HG03280 (cell line): Measurements from ENCODE around the gene ZNF681.
A peak's percentile ranks its signal among the peaks of the same experiment; 100 is the strongest.
"Not testable (repeated sequence)": the region's sequence is repeated elsewhere in the genome, so short reads cannot be mapped to it uniquely, and the experiment has no call there.

Experiments used
- ATAC-seq: cut with Tn5 transposase; IDR thresholded peaks from one replicate; pipeline ENCODE4 v1.9.1; 2021; ENCODE audit warnings: mild to moderate bottlenecking, moderate library complexity; ENCODE audit not compliant: unreplicated experiment

Gene ZNF681

DNA sequence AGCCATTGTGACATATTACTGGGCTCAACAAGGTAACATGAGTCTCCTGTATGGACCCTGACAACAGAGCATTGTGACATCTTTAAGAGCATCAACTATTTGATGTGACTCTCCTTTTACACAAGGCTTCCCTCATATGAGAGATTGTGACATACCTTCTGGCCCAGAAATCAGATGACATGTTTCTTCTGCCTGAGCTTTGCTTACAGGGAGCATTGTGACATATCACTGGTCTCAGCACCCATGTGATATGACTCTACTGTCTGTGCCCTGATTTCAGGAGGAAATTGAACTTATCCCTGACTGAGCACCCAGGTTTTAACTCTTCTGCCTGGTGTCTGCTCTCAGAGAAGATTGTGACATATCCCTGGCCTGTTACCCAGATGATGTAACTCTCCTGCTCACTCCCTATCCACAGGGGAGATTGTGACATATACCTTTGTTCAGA, 15.9 kb upstream of the ZNF681 start:
- ATAC-seq = no peak

DNA sequence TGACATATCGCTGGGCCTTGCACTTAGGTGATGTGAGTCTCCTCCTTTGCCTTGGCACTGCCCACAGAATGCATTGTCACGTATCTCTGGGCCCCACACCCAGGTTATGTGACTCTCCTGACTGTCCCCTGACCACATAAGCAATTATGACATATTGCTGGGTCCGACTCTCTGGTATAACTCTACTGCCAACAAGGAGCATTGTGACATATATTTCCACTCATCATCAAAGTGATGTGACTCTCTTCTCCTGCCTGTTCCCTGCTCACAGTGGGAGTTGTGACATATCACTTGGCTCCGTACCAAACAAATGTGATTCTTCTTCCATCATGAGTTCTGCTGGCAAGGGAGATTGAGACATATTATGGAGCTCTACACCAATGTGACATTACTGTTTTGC, 15.4 kb upstream of the ZNF681 start:
- ATAC-seq = no peak

DNA sequence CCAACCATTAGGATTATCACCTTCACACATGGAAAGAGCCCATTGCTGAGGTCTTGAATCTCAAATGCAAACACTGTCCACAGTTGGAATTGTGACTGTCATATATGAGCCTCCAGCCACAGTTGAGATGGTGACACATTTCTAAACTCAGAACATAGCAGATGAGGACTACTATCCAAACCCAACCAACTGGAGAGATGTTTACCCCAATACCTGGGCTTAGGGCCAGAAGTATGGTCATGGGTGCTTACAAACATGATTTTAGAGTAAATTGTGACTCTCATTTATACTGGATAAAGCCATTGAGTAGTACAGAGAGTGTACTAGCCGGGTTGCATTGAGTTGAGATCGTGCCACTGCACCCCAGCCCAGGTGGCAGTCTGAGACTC, 14.0 kb upstream of the ZNF681 start:
- no peak for ATAC-seq

DNA sequence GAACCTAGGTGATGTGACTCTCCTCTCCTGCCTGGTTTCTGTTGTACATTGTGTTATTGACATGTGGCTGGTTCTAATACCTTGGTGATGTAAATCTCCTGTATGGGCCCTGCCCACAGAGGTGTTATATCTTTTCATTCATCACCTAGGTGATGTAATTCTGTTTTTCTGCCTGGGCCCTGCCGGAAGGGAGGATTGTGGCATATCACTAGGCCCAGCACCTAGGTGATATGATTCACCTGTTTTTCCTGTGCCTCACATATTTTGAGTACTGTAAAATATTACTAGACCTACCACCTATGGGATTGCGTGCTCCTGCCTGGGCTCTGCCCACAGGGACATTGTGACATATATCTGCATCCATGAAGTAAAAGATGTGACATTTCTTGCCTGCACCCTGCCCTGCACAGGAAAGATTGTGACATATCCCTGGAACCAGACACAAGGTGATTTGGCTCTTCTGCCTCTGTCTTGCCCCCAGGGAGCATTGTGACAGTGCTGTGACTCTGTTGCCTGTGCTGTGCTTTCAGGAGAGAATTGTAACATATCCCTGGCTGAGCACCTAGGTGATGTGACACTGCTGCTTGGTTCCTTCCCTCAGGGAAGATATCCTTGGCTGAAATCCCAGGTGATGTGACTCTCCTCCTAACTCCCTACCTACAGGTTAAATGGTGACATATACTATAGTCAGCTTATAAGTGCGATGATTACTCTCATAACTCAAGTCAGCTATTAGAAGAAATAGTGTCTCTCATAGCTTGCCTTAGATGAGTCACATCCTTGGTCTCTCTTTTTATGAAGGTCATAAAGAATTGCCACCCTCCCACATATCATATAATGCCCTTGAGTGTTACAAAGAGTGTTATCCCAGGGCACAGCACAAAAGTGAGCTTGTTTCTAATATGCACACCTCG, 13.3 kb upstream of the ZNF681 start:
- no peak for ATAC-seq

DNA sequence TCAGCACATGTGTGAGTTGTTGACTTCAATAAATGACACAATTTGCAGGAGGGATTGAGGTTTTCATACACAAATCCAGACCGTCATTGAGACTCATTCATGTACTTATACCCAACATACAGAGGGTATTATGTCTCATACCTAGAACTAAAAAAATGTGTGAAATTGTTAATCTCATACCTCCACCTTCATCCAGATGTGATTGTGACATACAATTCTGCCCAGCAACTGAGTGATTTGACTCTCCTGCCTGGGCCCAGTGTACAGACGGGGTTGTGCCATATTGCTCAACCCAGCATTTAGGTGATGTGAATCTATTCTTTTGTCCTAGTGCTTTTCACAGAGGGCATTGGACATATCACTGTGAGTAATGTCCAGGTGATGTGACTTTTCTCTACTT, 12.6 kb upstream of the ZNF681 start:
- ATAC-seq = no peak

DNA sequence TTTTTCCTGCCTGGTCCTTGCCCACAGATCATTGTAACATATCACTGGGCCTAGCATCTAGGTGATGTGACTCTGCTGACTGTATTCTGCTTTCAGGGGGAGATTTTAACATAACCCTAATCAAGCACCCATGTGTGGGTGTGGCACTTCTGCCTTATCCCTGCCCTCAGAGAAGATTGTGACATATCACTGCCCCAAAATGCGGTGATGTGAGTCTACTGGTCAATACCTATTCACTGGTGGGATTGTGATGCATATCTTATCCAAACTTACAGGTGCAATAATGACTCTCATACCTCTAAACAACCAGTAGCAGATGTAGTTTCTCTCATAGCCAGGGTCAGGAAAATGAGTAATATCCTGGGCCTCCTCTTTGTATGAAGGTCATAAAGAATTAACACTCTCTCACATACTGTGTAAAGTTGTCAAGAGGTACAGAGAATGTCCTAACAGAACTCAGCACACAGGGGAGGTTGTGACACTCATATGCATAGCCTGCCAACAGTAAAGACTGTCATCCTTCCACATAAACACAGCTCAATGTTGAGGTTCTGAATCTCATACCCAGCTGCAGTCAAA, 12.1 kb upstream of the ZNF681 start:
- no peak for ATAC-seq

DNA sequence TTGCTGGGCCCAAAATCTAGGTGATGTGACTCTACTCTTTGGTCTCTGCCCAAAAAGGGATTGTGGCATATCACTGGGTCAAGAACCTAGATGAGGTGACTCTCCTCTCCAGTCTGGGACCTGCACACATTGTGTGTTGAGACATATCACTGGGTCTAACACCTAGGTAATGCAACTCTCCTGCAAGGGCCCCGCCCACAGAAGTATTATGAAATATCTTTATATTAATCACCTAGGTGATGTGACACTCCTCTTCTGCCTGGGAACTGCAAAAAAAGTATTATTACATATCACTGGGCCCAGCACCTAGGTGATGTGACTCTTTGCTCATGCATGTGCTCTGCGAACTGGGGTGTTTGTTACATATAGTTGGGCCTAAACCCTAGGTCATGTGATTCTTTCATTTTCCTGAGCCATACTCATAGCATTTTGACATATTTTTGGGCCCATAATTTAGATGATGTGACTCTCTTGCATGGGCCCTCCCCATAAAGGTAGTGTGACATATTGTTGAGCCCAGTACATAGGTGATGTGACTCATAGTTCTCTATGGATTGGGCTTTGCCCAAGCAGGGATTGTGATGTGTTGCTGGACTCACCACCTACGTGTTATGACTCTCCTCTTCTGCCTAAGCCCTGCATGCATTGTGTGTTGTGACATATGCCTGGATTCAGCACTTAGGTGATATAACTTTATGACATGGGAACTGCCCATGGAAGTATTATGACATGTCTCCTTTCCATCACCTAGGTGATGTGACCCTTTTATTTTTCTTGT, 11.2 kb upstream of the ZNF681 start:
- ATAC-seq = no peak

DNA sequence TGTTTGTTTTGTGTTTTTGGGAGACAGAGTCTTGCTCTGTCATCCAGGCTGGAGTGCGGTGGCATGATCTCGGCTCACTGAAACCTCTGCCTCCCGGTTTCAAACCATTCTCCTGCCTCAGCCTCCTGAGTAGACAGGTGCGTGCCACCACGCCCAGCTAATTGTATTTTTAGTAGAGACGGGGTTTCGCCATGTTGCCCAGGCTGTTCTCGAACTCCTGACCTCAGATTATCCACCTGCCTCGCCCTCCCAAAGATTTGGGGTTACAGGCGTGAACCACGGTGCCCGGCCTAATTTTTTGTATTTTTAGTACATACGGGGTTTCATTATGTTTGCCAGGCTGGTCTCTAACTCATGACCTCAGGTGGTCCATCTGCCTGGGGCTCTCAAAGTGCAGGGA, 8.3 kb upstream of the ZNF681 start:
- ATAC-seq = no peak

DNA sequence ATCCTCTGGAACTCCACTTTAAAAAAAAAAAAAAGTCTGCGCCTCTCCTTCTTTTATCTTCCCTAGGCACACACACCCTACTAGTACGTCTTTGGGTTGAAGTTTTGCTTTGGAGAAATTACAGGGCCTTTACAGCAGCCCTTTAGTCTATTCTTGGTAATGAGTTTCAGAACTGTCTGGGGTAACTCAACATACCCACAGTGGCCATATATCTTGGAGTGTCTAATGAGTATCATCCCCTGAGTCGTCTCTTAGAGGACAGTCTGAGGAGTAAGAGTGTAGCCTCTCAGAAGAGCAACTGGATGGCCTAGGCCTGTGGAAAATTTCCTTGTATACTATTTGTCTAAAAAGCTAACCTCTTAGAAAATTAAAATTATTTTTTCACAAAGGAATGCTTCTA, 6.1 kb upstream of the ZNF681 start:
- ATAC-seq = no peak

DNA sequence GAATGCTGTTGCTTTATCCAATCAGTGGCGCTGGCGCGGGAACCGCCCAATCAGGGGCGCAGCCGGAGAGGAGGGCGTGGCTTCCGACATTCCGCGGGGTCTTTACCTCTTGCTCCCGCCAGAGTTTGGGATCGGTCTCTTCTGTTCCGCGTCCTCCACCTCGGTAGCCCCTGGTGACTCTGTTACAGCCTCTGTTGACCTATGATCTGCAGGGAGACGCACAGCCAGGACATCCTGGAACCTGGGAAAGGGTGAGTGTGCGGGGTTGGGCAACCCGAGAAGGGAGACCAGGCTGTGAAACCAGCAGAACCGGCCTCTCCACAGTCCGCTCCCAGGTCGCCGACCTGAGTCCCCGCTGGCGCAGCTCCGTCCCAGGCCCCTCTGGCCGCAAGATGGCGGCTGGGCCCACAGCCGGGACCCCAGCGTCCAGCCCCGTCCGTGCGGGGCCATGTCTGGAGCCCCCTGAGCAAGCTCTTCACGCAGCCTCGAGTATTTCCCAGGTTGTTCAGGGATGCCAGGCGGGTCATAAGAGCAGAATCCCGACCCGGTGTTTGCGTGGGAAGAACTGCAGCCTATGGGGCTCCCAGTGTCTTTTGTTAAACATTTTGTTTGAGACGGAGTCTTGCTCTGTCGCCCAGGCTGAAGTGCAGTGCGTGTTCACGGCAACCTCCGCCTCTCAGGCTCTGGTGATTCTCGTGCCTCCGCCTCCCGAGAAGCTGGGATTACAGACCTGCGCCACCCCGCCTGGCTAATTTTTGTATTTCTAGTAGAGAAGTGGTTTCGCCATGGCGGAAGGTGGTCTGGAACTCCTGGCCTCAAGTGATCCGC, 4.4 kb upstream of the ZNF681 start:
- ATAC-seq = peak; percentile 71

DNA sequence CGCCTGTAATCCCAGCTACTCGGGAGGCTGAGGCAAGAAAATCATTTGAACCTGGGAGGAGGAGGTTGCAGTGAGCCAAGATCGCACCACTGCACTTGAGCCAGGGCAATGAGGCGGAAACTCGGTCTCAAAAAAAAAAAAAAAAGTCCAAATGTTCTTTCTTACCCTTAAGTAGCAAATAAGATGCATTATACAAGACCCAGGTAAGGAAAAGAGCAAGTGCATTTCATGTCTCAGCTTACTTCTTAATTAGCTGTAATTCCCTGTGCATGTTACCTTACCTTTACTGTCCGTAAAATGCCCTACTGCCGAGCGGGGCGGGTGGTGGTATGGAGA, 3.8 kb upstream of the ZNF681 start:
- no peak for ATAC-seq

DNA sequence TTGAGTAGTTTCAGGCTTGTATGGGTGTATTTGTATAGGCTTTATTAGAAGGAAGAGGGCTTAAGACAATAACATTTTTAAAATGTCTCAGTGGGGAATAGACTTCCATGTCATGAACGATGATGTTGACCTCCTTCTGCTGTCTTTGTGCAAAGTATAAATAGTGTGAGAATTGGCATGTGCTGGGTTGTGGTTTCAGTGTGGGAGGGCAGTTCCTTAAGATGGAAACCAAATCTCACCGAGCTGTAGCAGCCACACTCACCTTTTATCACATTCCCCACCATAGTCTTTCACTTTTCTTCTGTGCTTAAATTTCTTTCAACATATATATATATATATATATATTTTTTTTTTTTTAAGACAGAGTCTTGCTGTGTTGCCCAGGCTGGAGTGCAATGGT, 1.6 kb upstream of the ZNF681 start:
- not testable (repeated sequence) for ATAC-seq

DNA sequence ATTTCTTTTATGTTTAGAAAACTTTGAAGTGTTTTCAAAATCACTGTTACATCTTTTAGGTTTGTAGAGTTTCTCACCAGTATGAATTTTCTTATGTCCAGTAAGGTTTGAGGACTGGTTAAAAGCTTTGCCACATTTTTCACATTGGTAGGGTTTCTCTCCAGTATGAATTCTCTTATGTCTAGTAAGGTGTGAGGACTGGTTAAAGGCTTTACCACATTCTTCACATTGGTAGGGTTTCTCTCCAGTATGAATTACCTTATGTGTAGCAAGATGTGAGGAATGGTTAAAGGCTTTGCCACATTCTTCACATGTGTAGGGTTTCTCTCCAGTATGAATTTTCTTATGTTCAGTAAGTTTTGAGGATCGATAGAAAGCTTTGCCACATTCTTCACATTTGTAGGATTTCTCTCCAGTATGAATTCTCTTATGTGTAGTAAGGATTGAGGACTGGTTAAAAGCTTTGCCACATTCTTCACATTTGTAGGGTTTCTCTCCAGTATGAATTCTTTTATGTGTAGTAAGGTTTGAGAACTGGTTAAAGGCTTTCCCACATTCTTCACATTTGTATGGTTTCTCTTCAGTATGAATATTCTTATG, 15.0 kb downstream of the ZNF681 start:
- not testable (repeated sequence) for ATAC-seq

DNA sequence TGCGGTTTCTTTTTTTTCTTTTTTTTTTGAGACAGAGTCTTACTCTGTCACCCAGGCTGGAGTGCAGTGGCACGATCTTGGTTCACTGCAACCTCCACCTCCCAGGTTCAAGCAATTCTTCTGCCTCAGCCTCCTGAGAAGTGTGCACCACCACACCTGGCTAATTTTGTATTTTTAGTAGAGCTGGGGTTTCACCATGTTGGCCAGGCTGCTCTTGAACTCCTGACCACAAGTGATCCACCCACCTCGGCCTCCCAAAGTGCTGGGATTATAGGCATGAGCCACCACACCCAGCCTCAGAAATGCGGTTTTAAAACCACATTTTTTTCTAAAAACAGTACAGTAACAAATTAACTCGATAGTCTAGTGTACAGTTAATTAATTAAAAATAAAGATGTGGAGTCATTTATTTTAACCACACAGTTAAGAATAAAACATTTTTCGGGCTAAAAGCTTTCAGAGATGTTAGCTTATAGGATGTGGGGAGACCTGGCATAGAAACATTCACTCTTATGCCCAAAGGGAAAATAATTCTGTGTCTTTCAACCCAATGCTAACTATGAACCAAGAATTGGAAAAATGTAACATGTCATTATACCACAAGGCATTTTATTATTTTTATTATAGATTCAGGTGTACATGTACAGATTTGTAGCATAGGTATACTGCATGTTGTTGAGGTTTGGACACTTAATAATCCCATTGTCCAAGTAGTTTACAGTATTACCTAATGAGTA, 27.8 kb downstream of the ZNF681 start:
- ATAC-seq = not testable (repeated sequence)

DNA sequence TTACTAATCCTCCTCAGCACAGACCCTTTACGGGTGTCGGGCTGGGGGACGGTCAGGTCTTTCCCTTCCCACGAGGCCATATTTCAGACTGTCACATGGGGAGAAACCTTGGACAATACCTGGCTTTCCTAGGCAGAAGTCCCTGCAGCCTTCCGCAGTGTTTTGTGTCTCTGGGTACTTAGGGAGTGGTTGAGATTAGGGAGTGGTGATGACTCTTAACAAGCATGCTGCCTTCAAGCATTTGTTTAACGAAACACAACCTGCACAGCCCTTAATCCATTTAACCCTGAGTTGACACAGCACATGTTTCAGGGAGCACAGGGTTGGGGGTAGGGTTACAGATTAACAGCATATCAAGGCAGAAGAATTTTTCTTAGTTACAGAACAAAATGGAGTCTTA, 34.5 kb downstream of the ZNF681 start:
- ATAC-seq = not testable (repeated sequence)

DNA sequence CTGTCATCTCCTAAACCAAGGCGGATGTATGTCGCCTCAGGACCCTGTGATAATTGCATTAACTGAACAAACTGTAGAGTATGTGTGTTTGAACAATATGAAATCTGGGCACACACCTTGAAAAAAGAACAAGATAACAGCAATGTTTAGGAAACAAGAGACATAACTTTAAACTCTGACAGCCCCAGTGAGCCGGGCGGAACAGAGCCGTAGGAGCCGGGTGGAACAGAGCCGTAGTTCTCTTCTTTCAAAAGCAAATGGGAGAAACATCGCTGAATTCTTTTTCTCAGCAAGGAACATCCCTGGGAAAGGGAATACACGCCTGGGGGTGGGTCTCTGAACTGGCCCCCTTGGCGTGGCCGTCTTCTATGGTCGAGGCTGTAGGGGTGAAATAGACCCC, 39.9 kb downstream of the ZNF681 start:
- ATAC-seq = no peak

DNA sequence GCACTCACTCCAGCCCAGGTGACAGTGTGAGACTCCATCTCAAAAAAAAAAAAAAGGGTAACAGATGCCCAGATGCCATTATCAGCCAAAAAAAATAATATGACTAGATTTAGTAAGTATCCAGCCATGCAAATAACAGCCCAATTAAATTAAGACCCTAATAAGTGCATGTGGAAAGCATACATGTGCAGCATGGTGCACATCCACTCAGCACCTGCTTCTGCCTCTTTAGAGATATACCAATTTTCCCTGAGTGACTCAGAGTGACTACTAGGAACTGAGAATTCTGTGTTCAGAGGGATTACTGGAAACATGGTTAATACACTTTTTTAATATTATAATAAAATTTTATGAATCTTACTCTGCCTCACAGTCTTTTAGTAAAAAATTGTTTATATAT, 41.9 kb downstream of the ZNF681 start:
- no peak for ATAC-seq

DNA sequence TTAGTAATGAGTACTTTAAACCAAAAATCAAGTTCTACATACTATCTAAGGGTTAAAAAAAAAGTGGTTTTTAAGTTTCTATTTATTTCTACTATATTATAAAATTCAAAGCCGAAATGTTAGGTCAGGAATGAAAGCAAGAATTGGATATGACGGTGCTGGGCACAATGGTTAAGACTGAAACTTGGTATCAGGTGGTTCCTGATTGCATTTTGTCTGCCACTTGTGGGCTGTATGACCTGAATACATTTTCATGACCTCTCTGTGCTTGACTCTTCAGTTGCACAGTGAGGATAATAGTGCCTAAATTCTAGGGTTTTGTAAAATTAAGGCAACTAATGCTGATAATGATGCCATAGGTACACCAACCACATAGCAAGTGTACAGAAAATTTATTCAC, 49.3 kb downstream of the ZNF681 start:
- no peak for ATAC-seq

DNA sequence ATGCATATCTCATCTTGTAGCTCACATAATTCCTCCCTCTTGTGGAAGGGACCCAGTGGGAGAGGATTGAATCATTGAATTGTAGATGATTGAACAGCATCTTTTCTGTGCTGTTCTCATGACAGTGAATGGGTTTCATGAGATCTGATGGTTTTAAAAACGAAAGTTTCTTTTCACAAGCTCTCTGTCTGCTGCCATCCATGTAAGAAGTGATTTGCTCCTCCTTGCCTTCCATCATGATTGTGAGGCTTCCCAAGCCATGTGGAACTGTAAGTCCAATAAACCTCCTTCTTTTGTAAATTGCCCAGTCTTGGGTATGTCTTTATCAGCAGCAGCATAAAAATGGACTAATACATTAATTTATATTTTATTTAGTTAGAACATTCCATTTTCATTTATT, 52.0 kb downstream of the ZNF681 start:
- ATAC-seq = no peak

DNA sequence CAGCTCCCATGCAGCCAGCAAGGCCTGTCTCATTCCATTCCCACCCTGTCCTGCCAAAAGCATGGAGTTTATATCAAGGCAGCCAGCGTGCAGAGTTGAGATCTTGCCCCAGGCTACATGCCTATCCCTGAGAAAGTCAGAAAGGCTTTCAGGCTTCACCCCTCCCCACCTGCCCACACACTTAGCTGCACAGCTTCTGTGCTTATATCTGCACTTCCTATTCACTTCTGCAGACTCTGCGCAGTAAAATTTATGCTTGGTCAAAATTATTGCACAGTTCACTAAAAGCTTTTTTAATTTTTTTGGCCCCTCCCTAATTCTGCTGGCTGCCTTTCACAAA, 59.2 kb downstream of the ZNF681 start:
- no peak for ATAC-seq
